Gastrocnemius medialis (tissue), 4 donors: ENCODE data around the gene ATE1. TPM values are rescaled to one million over a fixed set of nuclear protein-coding genes. Genes with fewer than 3 reads are reported as not detected.

ENCODE experiments used
- ATAC-seq, 2 donors: fragments of 150-250 bp; one replicate each; pipeline ENCODE4 v1.9.1; 2016
- DNase-seq, 2 donors: peaks; one replicate each; pipeline ENCODE4 v3.0.0-alpha.2; 2019
- H3K27ac ChIP-seq, 4 donors: fragments of 200-600 bp; sonication (generic); 1 replicate in 1 of 4; 2 replicates in 3 of 4; pipeline ENCODE4 v1.5.1; 2016 to 2018; ENCODE audit warnings: mild to moderate bottlenecking in 2 of 4, moderate library complexity in 1 of 4
- H3K27me3 ChIP-seq, 3 donors: fragments of 200-600 bp; sonication (generic) in 2 of 3; 1 replicate in 1 of 3; 2 replicates in 2 of 3; pipeline versions ENCODE4 v1.5.1 to v1.6.0; 2016 to 2019; ENCODE audit warnings: mild to moderate bottlenecking in 1 of 3, moderate library complexity in 1 of 3
- H3K36me3 ChIP-seq, 2 donors: fragments of 200-600 bp; sonication (generic) in 1 of 2; one replicate each; pipeline ENCODE4 v1.5.1; 2017 to 2018
- H3K4me1 ChIP-seq, 2 donors: fragments of 200-600 bp; sonication (generic) in 1 of 2; one replicate each; pipeline ENCODE4 v1.5.1; 2016 to 2017; ENCODE audit warnings: mild to moderate bottlenecking in 2 of 2
- H3K4me3 ChIP-seq, 4 donors: fragments of 200-600 bp; sonication (generic) in 3 of 4; 1 replicate in 1 of 4; 2 replicates in 3 of 4; pipeline ENCODE4 v1.5.1; 2016 to 2019; ENCODE audit warnings: mild to moderate bottlenecking in 2 of 4
- H3K9me3 ChIP-seq, 3 donors: fragments of 200-600 bp; sonication (generic) in 2 of 3; 1 replicate in 1 of 3; 2 replicates in 2 of 3; pipeline ENCODE4 v1.5.1; 2016 to 2019
- POLR2A ChIP-seq, 2 donors: fragments of 450-650 bp; IDR thresholded peaks; one replicate each; pipeline ENCODE4 v1.6.1; 2017; ENCODE audit warnings: antibody characterized with exemption in 2 of 2, mild to moderate bottlenecking in 2 of 2, moderate library complexity in 2 of 2
- in situ Hi-C, 4 donors: fragments of 200-750 bp; cut with MboI; loops; one replicate each; pipeline versions ENCODE4 v1.15.0 to v1.8.0; 2017; ENCODE audit warnings: low sequenced_read_pairs in 4 of 4
- intact Hi-C: fragments of 100-400 bp; cut with DNase I; formaldehyde crosslinking; loops from one replicate; pipeline ENCODE4 v1.15.1; 2023; ENCODE audit warnings: low total_unique reads
- total RNA-seq, 4 donors: library from RNA; depleted of rRNA; stranded (reverse); fragments of >200 nt; gene quantifications; one replicate each; pipeline versions ENCODE4 v1.1.0 to v1.2.3, GENCODE V29; 2016
- TF ChIP-seq, protein P1 (sequence below), 5 experiments: fragments of 450-650 bp in 3 of 5; fragments of 200-600 bp in 2 of 5; sonication (generic) in 2 of 5; IDR thresholded peaks in 4 of 5; conservative IDR thresholded peaks in 1 of 5; 1 replicate in 4 of 5; 2 replicates in 1 of 5; pipeline ENCODE4 v1.5.1; 2016 to 2019; ENCODE audit warnings: antibody characterized with exemption in 5 of 5, mild to moderate bottlenecking in 3 of 5, moderate library complexity in 3 of 5

ATE1 gene
- total RNA-seq, 4 donors from 2014 or later, result 34.3 to 57.6 (median 39.4) TPM

DNA sequence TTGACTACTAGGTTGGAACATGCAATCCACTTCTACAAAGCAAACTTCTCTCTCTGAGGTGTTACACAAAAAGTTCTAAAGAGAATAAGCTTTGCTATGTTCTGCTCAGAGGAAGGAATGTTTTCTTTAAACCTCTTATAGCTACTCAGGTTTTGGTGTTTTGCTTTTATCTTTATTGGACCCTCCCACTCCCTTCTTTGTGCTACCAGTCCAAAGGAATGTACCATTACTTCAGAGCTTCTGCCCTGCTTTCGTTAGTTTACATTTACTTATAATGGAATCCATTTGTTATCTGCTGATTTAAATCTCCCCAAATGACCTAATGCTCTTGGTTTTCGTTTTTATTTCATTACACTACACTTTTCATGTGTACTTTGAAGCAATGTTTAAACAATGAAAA is 154.9 kb downstream of the ATE1 start:
- ATAC-seq, result no peak
- intact Hi-C loops (no loop called here), in situ Hi-C loops (no loop called here)
- TF ChIP-seq POLR2A (IDR thresholded peaks at IDR 0.05), result no peak
- TF ChIP-seq, protein P1, sequence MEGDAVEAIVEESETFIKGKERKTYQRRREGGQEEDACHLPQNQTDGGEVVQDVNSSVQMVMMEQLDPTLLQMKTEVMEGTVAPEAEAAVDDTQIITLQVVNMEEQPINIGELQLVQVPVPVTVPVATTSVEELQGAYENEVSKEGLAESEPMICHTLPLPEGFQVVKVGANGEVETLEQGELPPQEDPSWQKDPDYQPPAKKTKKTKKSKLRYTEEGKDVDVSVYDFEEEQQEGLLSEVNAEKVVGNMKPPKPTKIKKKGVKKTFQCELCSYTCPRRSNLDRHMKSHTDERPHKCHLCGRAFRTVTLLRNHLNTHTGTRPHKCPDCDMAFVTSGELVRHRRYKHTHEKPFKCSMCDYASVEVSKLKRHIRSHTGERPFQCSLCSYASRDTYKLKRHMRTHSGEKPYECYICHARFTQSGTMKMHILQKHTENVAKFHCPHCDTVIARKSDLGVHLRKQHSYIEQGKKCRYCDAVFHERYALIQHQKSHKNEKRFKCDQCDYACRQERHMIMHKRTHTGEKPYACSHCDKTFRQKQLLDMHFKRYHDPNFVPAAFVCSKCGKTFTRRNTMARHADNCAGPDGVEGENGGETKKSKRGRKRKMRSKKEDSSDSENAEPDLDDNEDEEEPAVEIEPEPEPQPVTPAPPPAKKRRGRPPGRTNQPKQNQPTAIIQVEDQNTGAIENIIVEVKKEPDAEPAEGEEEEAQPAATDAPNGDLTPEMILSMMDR (IDR thresholded peaks at IDR 0.05 in 4 of 5, conservative IDR thresholded peaks at IDR 0.05 in 1 of 5), result no peak
- H3K27ac ChIP-seq, result no peak overlapping the region
- DNase-seq, result no peak
- no peak overlapping the region for H3K4me3 ChIP-seq
- no peaks in the 10 kb centered on the region for H3K9me3 ChIP-seq
- peaks cover 6 to 7% of the 10 kb centered on the region in 2 donors for H3K4me1 ChIP-seq
- H3K27me3 ChIP-seq, result no peaks in the 10 kb centered on the region
- no peaks in the 10 kb centered on the region for H3K36me3 ChIP-seq

DNA sequence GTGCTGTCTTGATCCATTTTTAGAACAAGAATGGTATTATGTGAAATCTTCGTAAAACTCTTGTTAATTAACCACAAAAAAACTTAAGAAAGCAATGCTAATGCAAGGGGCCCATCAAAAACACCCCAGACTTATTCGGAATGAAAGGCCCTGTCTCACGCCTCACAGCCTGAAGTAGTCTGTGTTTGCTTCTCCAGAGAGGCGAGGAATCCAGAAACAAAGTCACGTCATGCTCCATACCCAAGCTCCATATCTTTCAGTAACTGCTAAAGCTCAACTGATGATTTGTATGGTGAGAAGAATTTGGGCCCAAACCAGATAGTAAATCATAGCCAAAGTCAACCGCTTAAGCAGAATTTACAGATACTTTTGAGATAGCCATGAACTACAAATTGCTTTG is 155.4 kb downstream of the ATE1 start:
- Histone ChIP-seq H3K4me3 (no peak overlapping the region), H3K27ac (no peak overlapping the region), H3K4me1 (peaks cover 6 to 7% of the 10 kb centered on the region in 2 donors), H3K36me3 (no peaks in the 10 kb centered on the region), H3K27me3 (no peaks in the 10 kb centered on the region), H3K9me3 (no peaks in the 10 kb centered on the region)
- in situ Hi-C loops (no loop called here), intact Hi-C loops (no loop called here)
- DNase-seq (no peak), ATAC-seq (no peak)
- TF ChIP-seq, protein P1 (IDR thresholded peaks at IDR 0.05 in 4 of 5, conservative IDR thresholded peaks at IDR 0.05 in 1 of 5), result no peak
- TF ChIP-seq POLR2A (IDR thresholded peaks at IDR 0.05), result no peak

DNA sequence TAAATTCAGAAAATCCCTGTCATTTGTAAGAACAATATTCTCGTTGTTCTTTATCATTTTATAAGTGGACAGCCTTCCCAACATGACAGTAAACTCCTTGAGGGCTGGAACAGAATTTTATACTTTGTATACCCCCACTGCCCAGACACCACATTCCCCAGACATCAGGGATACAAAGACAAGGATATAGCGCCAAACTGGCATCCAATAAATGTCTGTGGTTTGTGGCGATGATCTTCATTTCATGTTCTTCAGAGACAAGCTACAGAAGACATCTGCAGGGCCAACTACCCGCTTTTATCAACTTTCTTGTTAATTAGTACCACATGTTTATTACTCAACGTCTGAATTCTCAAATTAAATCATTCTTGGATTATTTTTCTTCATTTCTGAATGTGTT is 155.9 kb downstream of the ATE1 start:
- Histone ChIP-seq H3K4me1 (peaks cover 6 to 7% of the 10 kb centered on the region in 2 donors), H3K4me3 (no peak overlapping the region), H3K9me3 (no peaks in the 10 kb centered on the region), H3K27ac (no peak overlapping the region), H3K36me3 (no peaks in the 10 kb centered on the region), H3K27me3 (no peaks in the 10 kb centered on the region)
- intact Hi-C loops (no loop called here), in situ Hi-C loops (no loop called here)
- TF ChIP-seq, protein P1 (IDR thresholded peaks at IDR 0.05 in 4 of 5, conservative IDR thresholded peaks at IDR 0.05 in 1 of 5), result no peak
- TF ChIP-seq POLR2A (IDR thresholded peaks at IDR 0.05), result no peak
- DNase-seq, result no peak
- ATAC-seq, result no peak

DNA sequence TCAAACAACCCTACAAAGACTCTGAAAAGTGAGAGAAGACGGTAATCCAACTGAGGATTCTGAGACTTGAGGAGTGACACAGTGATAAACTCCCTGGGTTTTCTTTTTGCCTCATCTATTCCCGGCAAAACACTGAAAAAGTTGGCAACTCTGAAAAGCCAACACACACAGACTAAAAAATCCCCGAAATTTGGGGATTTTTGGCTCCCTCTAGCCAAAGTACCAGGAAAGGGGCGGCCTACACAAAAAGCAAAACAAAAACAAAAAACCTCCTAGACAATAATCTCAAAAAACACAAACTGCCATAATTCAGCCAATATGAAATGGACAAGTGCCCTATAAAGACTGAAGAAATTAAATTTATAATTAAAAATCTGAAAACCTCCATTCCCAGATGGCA is 161.4 kb downstream of the ATE1 start:
- DNase-seq (no peak), ATAC-seq (no peak)
- no peak overlapping the region for H3K27ac ChIP-seq
- no peaks in the 10 kb centered on the region for H3K36me3 ChIP-seq
- no peaks in the 10 kb centered on the region for H3K4me1 ChIP-seq
- TF ChIP-seq, protein P1 (IDR thresholded peaks at IDR 0.05 in 4 of 5, conservative IDR thresholded peaks at IDR 0.05 in 1 of 5), result no peak
- no peak for TF ChIP-seq POLR2A (IDR thresholded peaks at IDR 0.05)
- no peaks in the 10 kb centered on the region for H3K27me3 ChIP-seq
- no peak overlapping the region for H3K4me3 ChIP-seq
- in situ Hi-C loops, result no loop called here
- H3K9me3 ChIP-seq, result no peaks in the 10 kb centered on the region
- intact Hi-C loops, result no loop called here

DNA sequence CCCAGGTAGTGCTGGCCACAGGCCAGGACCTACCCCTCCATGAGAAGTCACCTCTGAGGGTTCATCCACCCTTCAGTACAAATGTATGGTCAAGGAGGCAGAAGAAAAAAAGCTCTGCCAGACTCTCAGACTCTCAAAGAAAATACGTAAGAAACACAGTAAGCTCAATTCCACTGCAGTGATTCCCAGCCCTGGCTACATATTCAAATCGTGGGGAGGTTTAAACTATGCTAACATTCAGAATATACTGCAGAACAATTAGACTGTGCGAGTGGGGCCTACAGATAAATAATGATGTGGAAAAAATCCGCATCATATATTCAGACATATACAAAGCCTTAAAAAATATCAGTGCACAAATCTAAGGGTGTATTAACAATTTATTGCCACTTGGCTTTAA is 162.6 kb downstream of the ATE1 start:
- peaks cover 0 to 3% (median under 1%) of the 10 kb centered on the region in 3 donors for H3K9me3 ChIP-seq
- H3K27me3 ChIP-seq, result no peaks in the 10 kb centered on the region
- H3K36me3 ChIP-seq, result no peaks in the 10 kb centered on the region
- H3K4me3 ChIP-seq, result no peak overlapping the region
- H3K27ac ChIP-seq, result no peak overlapping the region
- ATAC-seq (no peak), DNase-seq (no peak)
- in situ Hi-C loops (no loop called here), intact Hi-C loops (no loop called here)
- no peaks in the 10 kb centered on the region for H3K4me1 ChIP-seq
- TF ChIP-seq POLR2A (IDR thresholded peaks at IDR 0.05), result no peak
- TF ChIP-seq, protein P1 (IDR thresholded peaks at IDR 0.05 in 4 of 5, conservative IDR thresholded peaks at IDR 0.05 in 1 of 5), result no peak
